Left lung (tissue), 10 donors: Measurements from ENCODE around the gene FBXW4. TPM values are rescaled to one million over a fixed set of nuclear protein-coding genes. Genes with fewer than 3 reads are reported as not detected.

Experiments used
- ATAC-seq: fragments of 200-7000 bp; cut with Tn5 transposase; one replicate; pipeline ENCODE4 v1.9.1; 2020; ENCODE audit warnings: moderate library complexity
- DNase-seq, 4 donors: peaks; one replicate each; pipeline ENCODE4 v3.0.0-alpha.2; 2013 to 2020
- H3K27ac ChIP-seq, 2 donors: fragments of 200-600 bp; sonication (generic) in 1 of 2; one replicate each; pipeline versions ENCODE4 v1.5.0 to v1.8.0; 2020 to 2021
- H3K27me3 ChIP-seq, 2 donors: fragments of 200-600 bp; sonication (generic) in 1 of 2; one replicate each; pipeline versions ENCODE4 v1.5.0 to v1.8.0; 2020 to 2021
- H3K36me3 ChIP-seq, 2 donors: fragments of 200-600 bp; sonication (generic) in 1 of 2; one replicate each; pipeline versions ENCODE4 v1.5.0 to v1.8.0; 2020 to 2021
- H3K4me1 ChIP-seq, 2 donors: fragments of 200-600 bp; one replicate each; pipeline ENCODE4 v1.8.0; 2021
- H3K4me3 ChIP-seq, 2 donors: fragments of 200-600 bp; sonication (generic) in 1 of 2; one replicate each; pipeline versions ENCODE4 v1.5.0 to v1.8.0; 2020 to 2021; ENCODE audit warnings: mild to moderate bottlenecking in 1 of 2
- H3K9me3 ChIP-seq, 2 donors: fragments of 200-600 bp; sonication (generic) in 1 of 2; one replicate each; pipeline versions ENCODE4 v1.5.0 to v1.8.0; 2020 to 2021
- CTCF ChIP-seq, 2 donors: fragments of 200-600 bp; sonication (generic) in 1 of 2; IDR thresholded peaks; one replicate each; pipeline versions ENCODE4 v1.5.0 to v1.8.0; 2021; ENCODE audit warnings: antibody characterized with exemption in 2 of 2
- intact Hi-C, 2 donors: fragments of 100-400 bp; cut with DNase I; formaldehyde crosslinking; loops; one replicate each; pipeline versions ENCODE4 v1.11.2 to v1.14.2; 2022
- polyA plus RNA-seq, 6 donors: library from polyadenylated mRNA; unstranded; fragments of 120-200 nt; gene quantifications; one replicate each; pipeline ENCODE4 v1.2.1, GENCODE V29; 2013; ENCODE audit not compliant: insufficient read length in 6 of 6
- total RNA-seq, 2 donors: library from RNA; stranded (reverse); fragmentation: NEBNext Ultra II Directional; extraction: Animal tissue kit (Norgen Biotek cat#: 25700); gene quantifications; one replicate each; pipeline ENCODE4 v1.2.1, GENCODE V29; 2021
- donor health status: DM: no; HTN: yes; CAD: no.
- donor health status: DM: no; HTN: no; CAD: no.

FBXW4 gene
- total and polyA plus RNA-seq, 8 donors: 40.0 to 57.0 (median 52.6) TPM

- ATAC-seq (no peak), DNase-seq (no peak)
- no peaks in the 10 kb centered on the region for H3K9me3 ChIP-seq
- no peak overlapping the region for H3K4me3 ChIP-seq
- no peak overlapping the region for H3K27ac ChIP-seq
- H3K4me1 ChIP-seq: no peaks in the 10 kb centered on the region
- peaks cover 0 to 94% of the 10 kb centered on the region in 2 donors for H3K36me3 ChIP-seq
- TF ChIP-seq CTCF (IDR thresholded peaks at IDR 0.05): no peak
- intact Hi-C loops: no loop called here
- H3K27me3 ChIP-seq: no peaks in the 10 kb centered on the region
Observed at GRCh38 chr10:101671453-101671852, 23.5 kb downstream of the FBXW4 start.

DNA sequence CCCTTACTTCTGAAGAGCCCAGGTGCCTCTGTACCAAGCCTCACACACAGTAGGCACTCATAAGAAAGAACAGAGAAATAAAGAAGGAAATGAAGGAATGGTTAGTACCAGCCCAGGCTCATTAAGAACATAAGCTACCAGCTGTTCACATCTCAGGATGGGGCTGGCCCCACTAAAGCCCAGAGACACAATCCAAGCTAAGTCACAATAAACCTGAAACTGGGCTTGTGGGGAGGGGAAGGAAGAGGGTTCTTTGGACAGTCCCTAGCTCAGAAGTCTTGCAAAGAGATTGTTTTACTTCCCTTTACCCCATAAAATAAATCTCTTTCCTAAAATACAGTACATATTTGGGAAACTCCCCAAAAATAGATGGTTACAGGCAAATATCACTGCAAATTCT lies 24.3 kb downstream of the FBXW4 start:
- DNase-seq (no peak), ATAC-seq (no peak)
- Histone ChIP-seq H3K9me3 (no peaks in the 10 kb centered on the region), H3K27me3 (no peaks in the 10 kb centered on the region), H3K4me3 (no peak overlapping the region), H3K36me3 (peaks cover 0 to 95% of the 10 kb centered on the region in 2 donors), H3K27ac (no peak overlapping the region), H3K4me1 (no peaks in the 10 kb centered on the region)
- TF ChIP-seq CTCF (IDR thresholded peaks at IDR 0.05): no peak
- intact Hi-C loops: no loop called here

GRCh38 chr10:101669181-101669580 lies 25.8 kb downstream of the FBXW4 start:
- no peak overlapping the region for H3K27ac ChIP-seq
- no peaks in the 10 kb centered on the region for H3K9me3 ChIP-seq
- H3K4me1 ChIP-seq: no peaks in the 10 kb centered on the region
- no peak for TF ChIP-seq CTCF (IDR thresholded peaks at IDR 0.05)
- H3K4me3 ChIP-seq: no peak overlapping the region
- H3K36me3 ChIP-seq: peaks cover 0 to 96% of the 10 kb centered on the region in 2 donors
- DNase-seq: no peak
- intact Hi-C loops: no loop called here
- ATAC-seq: no peak
- H3K27me3 ChIP-seq: no peaks in the 10 kb centered on the region

- H3K4me3 ChIP-seq: no peak overlapping the region
- TF ChIP-seq CTCF (IDR thresholded peaks at IDR 0.05): no peak
- H3K9me3 ChIP-seq: no peaks in the 10 kb centered on the region
- H3K27ac ChIP-seq: no peak overlapping the region
- ATAC-seq: no peak
- no peaks in the 10 kb centered on the region for H3K4me1 ChIP-seq
- peaks cover 0 to 99% of the 10 kb centered on the region in 2 donors for H3K36me3 ChIP-seq
- intact Hi-C loops: no loop called here
- no peak for DNase-seq
- no peaks in the 10 kb centered on the region for H3K27me3 ChIP-seq
Observed at GRCh38 chr10:101668566-101668965, 26.4 kb downstream of the FBXW4 start.

DNA sequence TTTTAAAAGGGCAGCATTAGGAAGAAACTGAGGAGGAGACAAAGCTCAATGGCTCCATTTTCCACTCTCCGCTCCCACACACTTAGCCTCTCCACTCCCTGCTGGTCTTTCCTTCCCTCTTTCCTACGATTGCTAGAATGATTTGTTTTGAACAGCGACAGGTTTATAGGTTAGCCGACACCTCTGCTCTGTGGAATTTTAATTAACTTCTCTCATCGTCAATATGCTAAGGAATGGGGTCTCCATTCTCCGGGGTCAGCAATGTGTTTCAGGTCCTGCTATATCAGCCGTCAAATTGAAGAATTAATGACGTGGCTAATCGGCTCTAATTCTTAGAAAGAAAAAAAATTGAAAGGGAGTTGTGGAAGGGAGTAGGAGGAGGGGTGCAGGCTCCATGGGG lies 28.9 kb downstream of the FBXW4 start:
- H3K4me1 ChIP-seq: no peaks in the 10 kb centered on the region
- no peak overlapping the region for H3K4me3 ChIP-seq
- ATAC-seq: no peak
- no peak overlapping the region for H3K27ac ChIP-seq
- H3K27me3 ChIP-seq: no peaks in the 10 kb centered on the region
- no peak for DNase-seq
- intact Hi-C loops: no loop called here
- TF ChIP-seq CTCF (IDR thresholded peaks at IDR 0.05): no peak
- H3K36me3 ChIP-seq: peaks cover 0 to 99% of the 10 kb centered on the region in 2 donors
- H3K9me3 ChIP-seq: no peaks in the 10 kb centered on the region
